ENCODE measurements around the gene ZNF526. TPM values are rescaled to one million over a fixed set of nuclear protein-coding genes. Genes with fewer than 3 reads are reported as not detected.

The ZNF526 gene
- polyA plus RNA-seq, 1 experiment, result 4.6 TPM

GRCh38 chr19:42216653-42217519, 3.2 kb upstream of the ZNF526 start:
- H3K9me3 ChIP-seq (ENCODE audit: control insufficient read depth, insufficient read depth, low read length), result no peaks in the 10 kb centered on the region; the same call in 1 of the 2 replicates
- ChIA-PET POLR2A (interaction anchor here (0.5 to 1.2 kb wide), 5 partner anchors 9 to 230 kb away, joined by 3 to 7 read pairs (median 4); partner anchors contain the start of gene GSK3A), CTCF (interaction anchor here (0.6 to 1.1 kb wide), 4 partner anchors 41 to 107 kb away, joined by 3 to 6 read pairs (median 4); no protein-coding TSS in a partner anchor)
- TF ChIP-seq CTCF (IDR thresholded peaks at IDR 0.05; ENCODE audit: low read depth, low read length), result no peak
- H3K4me3 ChIP-seq (ENCODE audit: low read depth, low read length), result peak overlapping the region; percentile 96
- H3K27me3 ChIP-seq (ENCODE audit: control insufficient read depth, insufficient read depth, low read length), result no peaks in the 10 kb centered on the region
- H3K27ac ChIP-seq (ENCODE audit: low read depth, low read length), result peak overlapping the region; percentile 61
- DNase-seq (ENCODE audit: low read depth, low spot score), result no peak

GRCh38 chr19:42217520-42218437, 2.3 kb upstream of the ZNF526 start, which contains the start of gene DEDD2:
DEDD2 (minus strand) TSS chr19:42217677; CDS start chr19:42217007, 670 bp downstream.
- no peak for TF ChIP-seq CTCF (IDR thresholded peaks at IDR 0.05; ENCODE audit: low read depth, low read length)
- no peaks in the 10 kb centered on the region; the same call in 1 of the 2 replicates for H3K9me3 ChIP-seq (ENCODE audit: control insufficient read depth, insufficient read depth, low read length)
- peak within 1 kb of the TSS; percentile 96 for H3K4me3 ChIP-seq (ENCODE audit: low read depth, low read length)
- ChIA-PET CTCF (interaction anchor here (0.8 to 1.1 kb wide), 3 partner anchors 41 to 108 kb away, joined by 3 to 6 read pairs (median 4); no protein-coding TSS in a partner anchor), POLR2A (interaction anchor here (1.2 kb wide), 2 partner anchors 10 to 25 kb away, joined by 3 to 7 read pairs; partner anchors contain the start of gene GSK3A)
- H3K27me3 ChIP-seq (ENCODE audit: control insufficient read depth, insufficient read depth, low read length), result no peaks in the 10 kb centered on the region
- peak; percentile 94 for DNase-seq (ENCODE audit: low read depth, low spot score)
- peak within 1 kb of the TSS; percentile 95 for H3K27ac ChIP-seq (ENCODE audit: low read depth, low read length)

GRCh38 chr19:42220751-42221097, 612 bp downstream of the ZNF526 start:
- POLR2A ChIA-PET, result no interaction called here
- CTCF ChIA-PET, result interaction anchor here (1.0 to 1.3 kb wide), 3 partner anchors 25 to 113 kb away, joined by 3 to 5 read pairs (median 3); no protein-coding TSS in a partner anchor
- H3K27ac ChIP-seq (ENCODE audit: low read depth, low read length), result peak overlapping the region; percentile 52
- no peaks in the 10 kb centered on the region for H3K27me3 ChIP-seq (ENCODE audit: control insufficient read depth, insufficient read depth, low read length)
- TF ChIP-seq CTCF (IDR thresholded peaks at IDR 0.05; ENCODE audit: low read depth, low read length), result no peak
- H3K4me3 ChIP-seq (ENCODE audit: low read depth, low read length), result peak overlapping the region; percentile 96
- H3K9me3 ChIP-seq (ENCODE audit: control insufficient read depth, insufficient read depth, low read length), result no peaks in the 10 kb centered on the region; the same call in 1 of the 2 replicates
- no peak for DNase-seq (ENCODE audit: low read depth, low spot score)

- H3K27ac ChIP-seq (ENCODE audit: low read depth, low read length), result no peak overlapping the region
- POLR2A ChIA-PET, result no interaction called here
- no peaks in the 10 kb centered on the region for H3K27me3 ChIP-seq (ENCODE audit: control insufficient read depth, insufficient read depth, low read length)
- no peak overlapping the region for H3K4me3 ChIP-seq (ENCODE audit: low read depth, low read length)
- no peak for TF ChIP-seq CTCF (IDR thresholded peaks at IDR 0.05; ENCODE audit: low read depth, low read length)
- CTCF ChIA-PET, result no interaction called here
- H3K9me3 ChIP-seq (ENCODE audit: control insufficient read depth, insufficient read depth, low read length), result no peaks in the 10 kb centered on the region
- no peak for DNase-seq (ENCODE audit: low read depth, low spot score)
Observed at GRCh38 chr19:42224940-42225717, 5.0 kb downstream of the ZNF526 start.
